HG03520 (cell line): Measurements from ENCODE around the gene ADAMTS2.
"Not testable (repeated sequence)": the region's sequence is repeated elsewhere in the genome, so short reads cannot be mapped to it uniquely, and the experiment has no call there.

Source experiments
- ATAC-seq: cut with Tn5 transposase; IDR thresholded peaks from one replicate; pipeline ENCODE4 v1.9.1; 2021; ENCODE audit warnings: mild to moderate bottlenecking, moderate library complexity; ENCODE audit not compliant: unreplicated experiment

ADAMTS2 gene

GRCh38 chr5:179284751-179285631 lies 60.3 kb downstream of the ADAMTS2 start:
- ATAC-seq: no peak

- ATAC-seq: not testable (repeated sequence)
Observed at GRCh38 chr5:179283908-179284307, 61.4 kb downstream of the ADAMTS2 start.

DNA sequence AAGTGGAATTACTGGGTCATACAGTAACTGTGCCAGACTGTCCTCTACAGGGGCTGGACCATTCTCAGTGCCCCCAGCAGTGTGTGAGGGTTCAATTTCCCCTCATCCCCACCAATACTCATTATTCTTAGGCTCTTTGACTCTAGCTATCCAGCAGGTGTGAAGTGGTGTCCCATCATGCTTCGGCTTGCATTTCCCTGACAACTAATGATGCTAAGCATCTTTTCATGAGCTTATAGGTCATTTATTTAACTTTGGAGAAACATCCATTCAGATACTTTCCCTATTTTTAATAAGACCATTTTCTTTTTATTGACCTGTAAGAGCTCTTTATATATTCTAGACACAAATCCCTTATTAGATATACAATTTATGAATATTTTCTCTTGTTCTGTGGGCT lies 63.6 kb downstream of the ADAMTS2 start:
- no peak for ATAC-seq

- no peak for ATAC-seq
Observed at GRCh38 chr5:179280095-179280490, 65.2 kb downstream of the ADAMTS2 start.

GRCh38 chr5:179279347-179280094 lies 65.7 kb downstream of the ADAMTS2 start:
- no peak for ATAC-seq

DNA sequence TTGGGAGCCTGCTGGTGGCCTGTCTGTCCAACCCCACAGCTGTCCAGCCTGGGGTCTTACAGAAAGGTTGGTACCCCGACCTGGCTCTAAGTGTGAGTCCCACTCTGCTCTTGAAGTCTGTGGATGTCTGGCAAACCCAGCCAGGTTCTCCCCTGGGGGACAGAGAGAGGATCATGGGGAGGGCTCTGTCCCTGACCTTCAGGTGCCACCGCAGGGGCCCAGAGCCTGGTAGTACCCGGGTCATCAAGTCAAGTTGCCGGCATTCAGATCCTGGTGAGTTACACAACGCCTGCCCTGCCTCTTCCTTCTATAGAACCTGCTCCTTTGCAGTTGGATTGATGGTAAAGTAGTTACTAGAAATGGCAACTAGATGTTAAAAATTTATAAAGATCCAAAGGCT lies 66.7 kb downstream of the ADAMTS2 start:
- no peak for ATAC-seq

- no peak for ATAC-seq
Observed at GRCh38 chr5:179278119-179278518, 67.1 kb downstream of the ADAMTS2 start.

DNA sequence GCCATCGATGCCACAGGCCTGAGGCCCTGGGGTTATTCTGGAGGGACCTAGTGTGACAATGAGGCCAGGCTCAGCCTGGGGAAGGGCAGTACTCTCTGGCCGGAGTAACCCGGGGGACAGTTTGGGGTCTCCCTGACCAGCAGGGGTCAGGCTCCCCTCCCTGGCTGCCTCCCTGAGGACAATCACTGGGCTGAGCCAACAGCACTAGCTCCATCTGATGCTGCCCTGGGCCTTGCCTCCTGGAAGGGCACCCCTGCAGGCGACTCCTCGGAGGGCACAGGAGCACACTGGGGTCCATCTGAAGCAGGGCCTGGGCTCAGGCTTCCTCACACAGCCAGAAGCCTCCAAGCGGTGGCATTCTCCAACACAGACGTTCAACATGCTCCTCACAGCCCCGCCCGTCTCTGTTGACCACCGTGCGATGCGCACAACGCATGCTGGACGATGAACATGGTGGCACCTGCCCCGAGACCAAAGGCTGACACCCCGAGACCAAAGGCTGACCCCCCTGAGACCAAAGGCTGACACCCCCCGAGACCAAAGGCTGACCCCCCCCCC lies 68.3 kb downstream of the ADAMTS2 start:
- no peak for ATAC-seq

- ATAC-seq: no peak
Observed at GRCh38 chr5:179275941-179276837, 69.1 kb downstream of the ADAMTS2 start.

DNA sequence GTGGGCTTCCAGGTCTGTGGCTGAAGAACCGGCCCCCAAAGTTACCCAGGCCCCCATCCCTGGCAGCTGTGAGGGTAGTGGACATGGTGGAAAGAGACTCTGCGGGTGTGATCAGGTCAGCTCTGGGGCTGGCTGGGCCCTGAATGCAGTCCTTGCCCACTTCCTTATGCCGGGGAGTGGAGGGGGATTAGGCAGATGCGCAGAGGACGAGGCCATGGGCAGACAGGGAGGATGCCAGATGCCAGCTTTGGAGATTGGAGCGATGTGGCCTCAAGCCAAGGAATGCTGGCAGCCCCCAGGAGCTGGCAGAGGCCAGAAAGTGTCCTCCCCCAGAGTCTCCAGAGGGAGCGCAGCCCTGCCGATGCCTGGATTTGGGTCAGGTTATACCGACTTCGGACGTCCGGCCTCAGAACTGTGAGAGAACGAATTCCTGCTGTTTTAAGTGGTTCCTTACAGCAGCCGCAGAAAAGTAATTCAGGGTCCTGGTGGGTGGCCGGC lies 69.8 kb downstream of the ADAMTS2 start:
- no peak for ATAC-seq

GRCh38 chr5:179274321-179275315 lies 70.6 kb downstream of the ADAMTS2 start:
- ATAC-seq: no peak

- no peak for ATAC-seq
Observed at GRCh38 chr5:179273441-179274145, 71.7 kb downstream of the ADAMTS2 start.

- ATAC-seq: no peak
Observed at GRCh38 chr5:179273073-179273435, 72.2 kb downstream of the ADAMTS2 start.

DNA sequence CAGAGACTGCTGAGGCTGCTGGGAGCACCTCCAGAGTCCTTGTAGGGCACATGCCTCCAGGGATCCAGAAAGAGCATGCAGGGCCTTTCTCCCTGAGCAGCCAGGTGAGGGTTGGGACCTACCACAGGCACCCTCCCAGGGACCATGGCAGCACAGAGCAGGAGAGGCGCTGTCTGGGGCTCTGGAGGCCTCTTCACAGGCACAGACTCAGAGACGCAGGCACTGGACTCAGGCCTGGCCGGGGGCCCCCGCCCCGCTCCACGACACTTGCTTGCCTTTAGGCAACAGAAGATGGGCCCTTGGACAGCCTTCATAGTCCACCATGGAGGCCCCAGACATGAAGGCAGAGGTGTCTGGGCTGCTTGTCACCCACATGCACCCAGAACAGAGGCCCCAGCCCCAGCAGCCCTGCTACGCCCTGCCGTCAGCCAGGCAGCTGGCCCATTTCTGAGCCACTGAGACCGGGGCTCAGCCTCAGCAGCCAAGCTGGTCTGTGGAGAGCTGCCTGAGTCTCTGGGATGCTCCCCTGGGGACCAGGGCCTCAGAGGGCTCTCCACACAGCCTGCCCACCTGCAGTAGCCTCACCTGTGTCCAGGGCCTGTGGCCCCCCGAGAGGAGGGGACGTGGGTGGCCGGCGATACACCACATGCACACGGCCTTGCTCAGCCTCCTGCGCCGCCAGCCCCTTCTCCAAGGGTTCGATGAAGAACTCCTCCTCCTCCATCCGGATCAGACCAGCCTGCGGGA lies 72.8 kb downstream of the ADAMTS2 start:
- ATAC-seq: no peak

GRCh38 chr5:179271821-179272325 lies 73.4 kb downstream of the ADAMTS2 start:
- no peak for ATAC-seq

GRCh38 chr5:179271428-179271734 lies 73.9 kb downstream of the ADAMTS2 start:
- no peak for ATAC-seq

- no peak for ATAC-seq
Observed at GRCh38 chr5:179270581-179271427, 74.5 kb downstream of the ADAMTS2 start.
